Activated T-cell treated with anti-CD3 and anti-CD28 coated beads for 48 hours (primary cell): ENCODE data around the gene PRRT2.
"Not testable (repeated sequence)": the region's sequence is repeated elsewhere in the genome, so short reads cannot be mapped to it uniquely, and the experiment has no call there.

ENCODE experiments used
- DNase-seq: peaks from one replicate; pipeline ENCODE4 v3.0.0-alpha.2; 2020; ENCODE audit warnings: low read depth

The PRRT2 gene

DNA sequence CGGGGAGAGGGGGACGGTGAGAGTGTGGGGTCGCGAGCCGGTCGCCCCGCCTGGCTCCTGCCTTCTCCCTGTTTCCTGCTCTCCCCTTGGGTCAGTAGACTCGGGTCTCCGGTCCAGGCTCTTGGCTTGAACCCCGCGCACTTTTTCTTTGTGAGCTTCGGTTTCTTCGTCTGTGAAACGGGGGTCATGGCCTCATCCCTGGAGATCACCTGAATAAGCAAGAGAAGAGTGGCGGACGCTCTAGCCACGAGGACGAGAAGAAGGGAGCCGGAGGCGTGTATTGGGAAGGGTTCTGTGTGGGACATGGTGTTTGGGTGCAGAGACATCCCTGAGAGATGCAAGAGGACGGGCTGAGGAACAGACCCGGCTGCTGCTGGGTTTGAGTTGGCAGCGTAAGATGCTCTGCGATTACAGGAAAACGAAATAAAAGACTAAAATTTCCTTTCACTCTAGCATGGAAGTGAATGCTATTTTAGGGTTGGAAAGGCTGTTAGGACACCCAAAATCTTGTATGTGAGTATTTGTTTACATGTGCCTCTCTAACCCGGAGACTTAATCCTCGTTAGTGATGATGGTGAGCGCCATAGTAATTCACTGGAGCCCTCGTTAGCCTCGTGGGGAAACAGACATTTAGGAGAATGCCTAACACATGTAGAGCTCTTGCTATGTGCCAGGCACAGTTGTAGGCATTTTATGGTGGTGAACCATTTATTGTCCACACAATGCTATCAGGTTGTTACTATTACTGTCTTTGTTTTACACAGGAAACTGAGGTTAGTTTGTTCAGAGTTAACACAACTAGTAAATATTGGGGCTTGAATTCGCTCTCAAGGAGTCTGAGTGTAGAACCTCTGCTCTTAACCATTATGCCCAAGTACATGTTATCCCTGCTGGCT lies 20.8 kb upstream of the PRRT2 start:
- no peak for DNase-seq

DNA sequence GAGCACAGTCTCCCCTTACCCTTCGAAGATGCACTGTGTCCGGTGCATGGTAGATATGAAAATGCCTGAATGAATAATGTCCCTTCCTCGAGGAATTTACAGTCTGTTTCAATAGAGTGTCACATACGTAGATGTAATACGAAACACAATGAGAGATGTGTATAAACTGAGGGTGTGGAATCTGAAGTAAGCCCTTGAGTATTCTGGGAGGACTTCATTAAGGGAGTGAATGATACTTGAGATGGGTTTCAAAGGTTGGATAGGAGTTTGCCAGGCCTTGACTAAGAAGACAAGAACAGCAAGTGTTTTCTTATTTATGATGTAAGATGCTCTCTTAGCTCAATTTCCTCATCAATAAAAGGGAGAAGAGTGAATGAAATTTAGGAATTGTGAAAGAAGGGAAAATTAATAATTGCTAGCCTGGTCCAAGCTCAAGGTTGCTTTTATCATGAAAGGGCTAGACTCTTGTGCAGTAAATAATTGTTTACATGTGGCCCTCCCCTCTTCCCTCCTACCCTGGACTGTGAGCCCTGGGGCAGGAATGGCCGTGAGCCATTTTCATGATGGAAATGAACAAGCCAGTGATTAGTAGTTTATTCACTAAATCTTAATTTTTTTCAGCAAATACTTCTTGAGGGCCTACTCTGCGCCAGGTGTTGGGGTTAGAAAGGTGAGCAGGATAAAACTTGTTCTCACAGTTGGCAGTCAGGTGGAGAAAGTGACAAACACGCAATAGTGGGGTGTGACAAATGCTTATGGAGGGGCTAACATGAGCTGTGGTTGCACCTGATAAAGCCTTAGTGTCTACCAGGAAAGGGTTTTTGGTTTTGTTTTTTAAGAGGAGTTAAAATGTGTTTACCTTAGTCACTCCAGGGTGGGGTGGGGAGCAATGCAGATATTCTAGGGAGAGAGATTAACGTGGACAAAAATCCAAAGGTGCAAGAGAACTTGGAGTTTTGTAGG lies 19.9 kb upstream of the PRRT2 start:
- no peak for DNase-seq

DNA sequence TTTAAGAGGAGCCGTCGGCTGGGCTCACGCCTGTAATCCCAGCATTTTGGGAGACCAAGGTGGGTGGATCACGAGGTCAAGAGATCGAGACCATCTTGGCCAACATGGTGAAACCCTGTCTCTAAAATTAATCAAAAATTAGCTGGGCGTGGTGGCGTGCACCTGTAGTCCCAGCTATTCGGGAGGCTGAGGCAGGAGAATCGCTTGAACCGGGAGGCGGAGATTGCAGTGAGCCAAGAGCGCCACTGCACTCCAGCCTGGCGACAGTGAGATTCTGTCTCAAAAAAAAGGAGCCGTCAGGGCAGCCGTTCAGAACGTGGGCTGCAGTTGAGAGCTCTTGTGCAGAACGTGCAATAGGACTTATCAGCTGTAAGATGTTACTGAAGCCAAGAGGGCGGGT lies 18.8 kb upstream of the PRRT2 start:
- not testable (repeated sequence) for DNase-seq

DNA sequence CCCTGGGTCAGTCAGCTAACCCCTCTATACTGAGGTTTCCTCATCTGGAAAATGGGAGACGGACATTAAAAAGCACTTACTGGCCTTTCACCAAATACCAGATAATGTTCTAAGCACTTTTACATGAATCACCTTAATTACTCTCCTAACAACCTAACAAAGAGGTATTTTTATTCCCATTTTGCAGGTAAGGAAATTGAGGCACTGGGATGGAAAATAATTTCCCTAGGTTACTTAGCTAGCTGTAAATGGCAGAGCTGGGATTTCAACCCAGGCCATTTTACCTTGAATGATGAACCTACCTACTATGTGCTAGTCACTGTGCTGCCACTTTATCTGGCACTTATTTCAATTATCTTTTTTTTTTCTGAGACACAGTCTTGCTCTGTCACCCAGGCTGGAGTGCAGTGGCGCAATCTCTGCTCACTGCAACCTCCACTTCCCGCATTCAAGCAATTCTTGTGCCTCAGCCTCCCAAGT lies 17.7 kb upstream of the PRRT2 start:
- no peak for DNase-seq

DNA sequence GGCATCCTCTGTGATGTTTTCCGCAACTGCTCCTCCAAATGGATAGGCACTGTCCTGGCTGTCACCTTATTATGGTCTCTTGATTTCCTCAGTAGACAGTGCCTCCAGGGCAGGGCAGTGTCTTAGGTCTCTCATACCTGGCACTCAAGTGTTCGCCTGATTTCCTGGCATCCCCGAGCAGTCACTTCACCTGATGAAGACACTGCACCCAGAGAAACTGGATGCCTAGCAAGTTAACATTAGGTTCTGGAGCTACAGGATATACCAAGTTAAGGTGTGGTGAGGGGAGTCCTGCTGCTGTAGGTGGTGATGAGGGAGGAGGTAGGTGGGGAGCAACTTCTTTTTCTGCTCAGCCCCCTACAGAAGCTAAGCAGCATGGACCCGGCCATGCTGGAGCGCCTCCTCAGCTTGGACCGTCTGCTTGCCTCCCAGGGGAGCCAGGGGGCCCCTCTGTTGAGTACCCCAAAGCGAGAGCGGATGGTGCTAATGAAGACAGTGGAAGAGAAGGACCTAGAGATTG lies 9.5 kb upstream of the PRRT2 start:
- DNase-seq, result no peak

DNA sequence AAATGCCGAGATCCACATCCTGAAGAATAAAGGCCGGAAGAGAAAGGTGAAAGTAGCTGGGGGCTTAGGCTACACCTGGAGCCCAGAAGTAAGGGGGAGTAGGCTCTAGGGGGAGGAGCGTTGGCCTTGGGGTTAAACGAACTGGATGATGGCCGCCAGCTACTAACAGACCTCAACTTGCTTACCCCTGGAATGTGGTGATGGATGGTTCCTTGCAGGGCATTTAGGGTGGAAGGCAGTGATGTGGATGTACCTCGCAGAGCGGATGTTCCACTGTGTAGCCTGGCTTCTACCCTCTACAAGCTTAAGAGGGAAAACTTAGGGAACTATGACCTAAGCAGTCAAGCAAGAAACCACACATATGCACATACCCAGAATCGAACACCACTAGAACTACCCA lies 8.0 kb upstream of the PRRT2 start:
- no peak for DNase-seq

DNA sequence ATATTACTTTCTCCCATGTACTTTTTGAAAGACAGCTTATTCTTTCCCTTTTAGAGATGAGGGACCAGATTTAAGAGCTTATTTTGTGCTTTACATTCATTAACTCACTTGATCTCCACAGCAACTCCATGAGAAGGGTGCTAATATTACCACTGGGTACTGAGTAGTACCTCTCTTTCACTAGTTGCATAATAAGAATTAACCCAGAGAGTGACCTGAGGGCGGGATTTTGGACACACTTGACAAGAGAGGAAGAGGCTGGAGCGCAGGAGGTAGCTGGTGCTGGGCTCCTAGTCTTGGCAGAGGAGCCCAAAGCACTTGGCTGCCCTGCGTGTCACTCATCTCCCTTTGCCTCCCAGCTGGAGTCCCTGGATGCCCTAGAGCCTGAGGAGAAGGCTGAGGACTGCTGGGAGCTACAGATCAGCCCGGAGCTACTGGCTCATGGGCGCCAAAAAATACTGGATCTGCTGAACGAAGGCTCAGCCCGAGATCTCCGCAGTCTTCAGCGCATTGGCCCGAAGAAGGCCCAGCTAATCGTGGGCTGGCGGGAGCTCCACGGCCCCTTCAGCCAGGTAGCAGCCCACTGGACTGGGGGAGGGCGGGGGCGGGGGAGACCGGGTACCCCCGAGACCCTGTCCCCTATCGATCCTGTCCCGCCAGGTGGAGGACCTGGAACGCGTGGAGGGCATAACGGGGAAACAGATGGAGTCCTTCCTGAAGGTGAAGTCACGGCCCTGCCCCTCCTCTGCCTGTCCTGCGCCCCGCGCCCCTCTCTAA lies 7.3 kb upstream of the PRRT2 start:
- DNase-seq, result no peak

DNA sequence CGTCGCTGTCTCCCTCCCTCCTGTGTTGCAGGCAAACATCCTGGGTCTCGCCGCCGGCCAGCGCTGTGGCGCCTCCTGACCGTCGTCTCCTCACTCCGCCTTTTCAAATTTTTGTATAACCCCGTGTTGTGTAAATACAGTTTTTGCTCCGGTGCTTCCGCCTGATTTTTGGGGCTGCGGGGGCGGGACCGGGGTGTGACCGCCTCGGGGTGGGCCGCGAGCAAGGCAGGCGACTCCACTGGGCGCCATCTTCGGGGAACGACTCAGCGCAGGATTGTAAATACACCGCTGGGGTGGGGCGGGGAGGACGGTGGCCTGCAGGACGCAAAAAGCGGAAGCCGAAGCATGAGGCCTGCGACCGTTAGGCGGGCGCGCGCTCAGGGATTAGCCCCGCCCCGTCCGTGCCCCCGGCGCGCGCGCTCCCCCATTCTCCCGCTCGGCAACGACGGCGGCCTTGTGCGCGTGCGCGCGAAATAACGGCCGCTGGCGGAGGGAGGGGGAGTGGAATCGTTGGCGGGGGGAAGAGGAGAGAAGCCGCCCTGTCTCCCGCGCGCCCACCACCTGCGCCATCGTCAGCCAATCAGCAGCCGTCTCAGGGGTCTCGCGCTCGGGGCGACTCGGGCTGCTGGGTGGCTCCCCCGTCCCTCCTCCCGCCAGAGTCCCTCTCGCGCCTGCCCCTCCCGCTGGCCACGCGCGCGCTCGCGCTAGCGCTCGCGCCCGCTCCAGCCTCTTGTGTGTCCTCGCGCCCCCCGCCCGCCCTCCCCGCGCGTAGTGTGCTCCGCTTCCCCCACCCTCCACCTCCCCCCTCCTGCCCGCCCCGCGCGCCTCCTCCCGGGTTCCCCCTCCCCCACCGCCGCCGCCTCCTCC lies 6.5 kb upstream of the PRRT2 start:
- DNase-seq, result peak; percentile 98

DNA sequence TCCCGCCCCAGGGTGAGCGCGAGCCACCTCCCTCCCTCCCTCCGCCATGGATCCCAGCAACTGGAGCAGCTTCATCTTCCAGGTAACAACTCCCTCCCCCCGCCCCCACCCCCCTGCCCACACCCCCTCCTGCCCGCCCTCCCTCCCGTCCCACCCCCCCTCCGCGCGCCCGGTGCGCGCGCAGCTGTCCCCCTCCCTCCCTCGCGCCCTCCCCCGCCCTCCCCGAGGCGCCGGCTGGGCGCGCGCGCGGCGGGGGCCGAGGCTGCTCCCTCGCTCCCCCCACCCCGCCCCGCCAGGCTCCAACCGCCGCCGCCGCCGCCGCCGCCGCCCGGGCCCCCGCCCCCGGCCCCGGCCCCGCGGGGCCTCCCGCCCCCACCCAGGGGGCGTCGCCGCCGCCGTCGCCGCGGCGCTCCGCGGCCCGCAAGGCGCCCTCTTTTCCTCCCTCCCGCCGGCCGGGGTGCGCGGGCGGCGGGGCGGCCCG lies 5.9 kb upstream of the PRRT2 start, which contains the start of gene MAZ:
TSS of gene MAZ (plus strand) at position 431 of the 481 bp plus-strand sequence. CDS start 173 bp downstream, outside the sequence.
- peak; percentile 75 for DNase-seq

DNA sequence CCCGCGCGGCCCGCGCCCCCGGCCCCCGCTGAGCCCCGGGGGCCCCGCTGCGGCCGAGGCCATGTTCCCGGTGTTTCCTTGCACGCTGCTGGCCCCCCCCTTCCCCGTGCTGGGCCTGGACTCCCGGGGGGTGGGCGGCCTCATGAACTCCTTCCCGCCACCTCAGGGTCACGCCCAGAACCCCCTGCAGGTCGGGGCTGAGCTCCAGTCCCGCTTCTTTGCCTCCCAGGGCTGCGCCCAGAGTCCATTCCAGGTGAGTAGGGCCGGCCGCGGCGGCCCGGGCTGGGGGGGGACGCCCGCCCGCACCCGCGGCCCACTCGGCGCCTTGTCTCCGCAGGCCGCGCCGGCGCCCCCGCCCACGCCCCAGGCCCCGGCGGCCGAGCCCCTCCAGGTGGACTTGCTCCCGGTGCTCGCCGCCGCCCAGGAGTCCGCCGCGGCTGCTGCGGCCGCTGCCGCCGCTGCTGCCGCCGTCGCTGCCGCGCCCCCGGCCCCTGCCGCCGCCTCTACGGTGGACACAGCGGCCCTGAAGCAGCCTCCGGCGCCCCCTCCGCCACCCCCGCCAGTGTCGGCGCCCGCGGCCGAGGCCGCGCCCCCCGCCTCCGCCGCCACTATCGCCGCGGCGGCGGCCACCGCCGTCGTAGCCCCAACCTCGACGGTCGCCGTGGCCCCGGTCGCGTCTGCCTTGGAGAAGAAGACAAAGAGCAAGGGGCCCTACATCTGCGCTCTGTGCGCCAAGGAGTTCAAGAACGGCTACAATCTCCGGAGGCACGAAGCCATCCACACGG lies 5.2 kb upstream of the PRRT2 start:
- peak; percentile 69 for DNase-seq

DNA sequence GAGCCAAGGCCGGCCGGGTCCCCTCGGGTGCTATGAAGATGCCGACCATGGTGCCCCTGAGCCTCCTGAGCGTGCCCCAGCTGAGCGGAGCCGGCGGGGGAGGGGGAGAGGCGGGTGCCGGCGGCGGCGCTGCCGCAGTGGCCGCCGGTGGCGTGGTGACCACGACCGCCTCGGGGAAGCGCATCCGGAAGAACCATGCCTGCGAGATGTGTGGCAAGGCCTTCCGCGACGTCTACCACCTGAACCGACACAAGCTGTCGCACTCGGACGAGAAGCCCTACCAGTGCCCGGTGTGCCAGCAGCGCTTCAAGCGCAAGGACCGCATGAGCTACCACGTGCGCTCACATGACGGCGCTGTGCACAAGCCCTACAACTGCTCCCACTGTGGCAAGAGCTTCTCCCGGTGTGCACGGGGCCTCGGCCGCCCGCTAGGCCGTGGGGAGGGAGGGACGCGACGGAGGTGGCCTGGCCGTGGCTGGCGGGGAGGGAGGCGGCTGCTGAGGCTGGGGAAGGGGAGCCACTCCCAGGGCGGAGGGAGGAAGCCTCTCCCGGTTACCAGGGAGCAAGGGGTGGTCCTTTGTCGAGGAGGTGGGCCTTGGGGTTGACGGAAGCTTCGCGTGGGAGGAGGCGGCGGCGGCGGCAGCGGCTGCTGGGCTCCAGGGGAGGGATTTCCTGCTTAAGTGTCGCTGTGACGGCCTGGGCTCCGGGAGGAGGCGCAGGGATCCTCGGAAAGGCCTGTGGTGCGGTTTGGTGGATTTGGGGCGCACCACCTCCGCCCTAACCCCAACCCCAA lies 4.4 kb upstream of the PRRT2 start:
- DNase-seq, result peak; percentile 85

DNA sequence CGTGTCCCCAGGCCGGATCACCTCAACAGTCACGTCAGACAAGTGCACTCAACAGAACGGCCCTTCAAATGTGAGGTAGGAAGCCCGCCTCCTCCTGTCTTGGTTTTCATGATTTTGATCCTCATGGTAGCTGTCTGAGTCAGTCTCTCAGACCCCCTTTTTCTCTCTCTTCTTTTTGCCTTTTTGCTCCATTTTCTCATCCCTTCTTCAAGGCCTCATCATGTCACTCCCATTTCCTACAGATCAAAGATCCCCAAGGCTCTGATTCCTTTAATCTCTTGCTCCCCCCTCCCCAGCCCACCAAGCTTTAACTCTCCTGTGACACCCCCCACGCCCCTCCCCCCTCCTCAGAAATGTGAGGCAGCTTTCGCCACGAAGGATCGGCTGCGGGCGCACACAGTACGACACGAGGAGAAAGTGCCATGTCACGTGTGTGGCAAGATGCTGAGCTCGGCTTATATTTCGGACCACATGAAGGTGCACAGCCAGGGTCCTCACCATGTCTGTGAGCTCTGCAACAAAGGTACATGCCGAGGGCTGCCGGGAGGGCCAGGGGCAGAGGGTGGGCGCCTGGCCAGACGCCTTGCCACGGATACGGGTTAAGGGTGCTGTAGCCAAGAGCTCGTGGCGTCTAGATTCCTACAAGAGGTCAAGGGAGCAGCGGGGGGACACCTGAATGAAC lies 3.6 kb upstream of the PRRT2 start:
- DNase-seq, result no peak

DNA sequence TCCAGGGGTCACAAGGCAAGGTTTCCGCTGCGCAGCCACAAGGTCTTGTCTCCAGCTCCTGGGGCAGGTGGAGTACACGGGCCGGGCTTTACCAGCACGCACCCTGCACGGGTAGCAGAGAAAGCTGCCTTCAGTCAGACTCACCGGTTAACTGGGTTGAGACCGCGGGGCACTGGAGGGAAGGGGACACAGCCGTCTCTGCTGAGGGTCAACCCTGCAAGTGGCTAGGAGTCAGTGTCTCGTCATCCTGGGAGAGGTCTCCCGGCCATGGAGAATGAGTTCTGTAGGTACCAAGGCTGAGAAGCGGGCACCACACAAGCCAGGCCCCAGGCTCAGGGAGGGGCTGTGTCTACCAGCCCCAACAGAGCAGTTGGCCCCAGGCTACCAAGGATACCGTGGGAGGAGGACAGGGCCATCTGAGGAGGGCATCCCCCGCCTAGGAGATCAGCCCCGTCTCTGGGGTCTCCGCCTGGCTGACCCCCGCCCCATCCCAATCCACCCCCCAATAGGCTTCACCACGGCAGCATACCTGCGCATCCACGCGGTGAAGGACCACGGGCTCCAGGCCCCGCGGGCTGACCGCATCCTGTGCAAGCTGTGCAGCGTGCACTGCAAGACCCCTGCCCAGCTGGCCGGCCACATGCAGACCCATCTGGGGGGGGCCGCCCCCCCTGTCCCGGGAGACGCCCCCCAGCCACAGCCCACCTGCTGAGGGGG lies 2.8 kb upstream of the PRRT2 start:
- DNase-seq, result no peak

DNA sequence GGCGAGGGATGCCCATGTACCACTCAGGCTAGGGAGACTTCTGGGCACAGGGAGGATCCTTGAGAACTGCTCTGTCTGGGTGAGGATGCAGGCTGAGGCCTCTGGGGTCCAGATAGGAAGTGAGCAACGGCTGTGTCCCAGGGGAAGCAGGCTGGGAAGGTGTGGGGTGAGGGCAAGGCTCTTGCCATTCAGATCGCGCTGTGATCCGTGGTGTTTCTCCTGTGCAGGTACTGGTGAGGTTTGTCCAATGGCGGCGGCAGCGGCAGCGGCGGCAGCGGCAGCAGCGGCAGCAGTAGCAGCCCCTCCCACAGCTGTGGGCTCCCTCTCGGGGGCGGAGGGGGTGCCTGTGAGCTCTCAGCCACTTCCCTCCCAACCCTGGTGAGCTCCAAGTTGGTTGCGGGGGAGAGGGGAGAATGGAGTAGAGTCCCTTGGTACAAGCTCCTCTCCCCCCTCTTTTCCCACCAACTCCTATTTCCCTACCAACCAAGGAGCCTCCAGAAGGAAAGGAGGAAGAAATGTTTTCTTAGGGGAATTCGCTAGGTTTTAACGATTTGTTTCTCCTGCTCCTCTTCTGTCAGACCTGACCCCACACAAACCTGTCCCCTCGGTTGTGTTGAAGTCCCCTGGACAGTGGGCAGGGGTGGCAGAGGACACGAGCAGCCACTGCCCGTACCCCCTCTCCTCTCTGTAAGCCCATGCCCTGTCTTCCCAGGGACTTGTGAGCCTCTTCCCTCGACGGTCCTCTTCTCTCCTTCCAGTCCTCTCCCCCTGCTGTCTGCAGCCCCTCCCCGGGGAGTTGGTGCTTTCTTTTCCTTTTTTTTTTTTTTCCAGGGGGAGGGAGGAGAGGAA lies 1.9 kb upstream of the PRRT2 start:
- no peak for DNase-seq

DNA sequence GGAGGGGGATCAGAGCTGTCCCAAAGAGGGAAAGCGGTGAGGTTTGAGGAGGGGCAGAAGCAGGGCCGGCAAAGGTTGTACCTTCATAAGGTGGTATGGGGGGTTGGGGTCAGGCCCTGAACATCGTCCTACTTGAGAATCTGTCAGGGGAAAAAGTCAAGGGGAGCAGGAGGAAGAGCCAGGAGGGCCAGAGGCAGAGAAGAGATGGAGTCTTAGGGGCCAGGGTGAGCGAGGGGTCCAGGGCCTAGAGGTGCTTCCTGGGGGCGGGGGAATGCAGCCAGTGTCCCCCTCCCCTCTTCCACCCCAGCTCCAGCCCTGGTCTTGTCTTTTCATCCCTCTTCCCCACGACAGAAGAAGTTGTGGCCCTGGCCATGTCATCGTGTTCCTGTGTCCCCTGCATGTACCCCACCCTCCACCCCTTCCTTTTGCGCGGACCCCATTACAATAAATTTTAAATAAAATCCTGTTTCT lies 1.3 kb upstream of the PRRT2 start:
- no peak for DNase-seq

DNA sequence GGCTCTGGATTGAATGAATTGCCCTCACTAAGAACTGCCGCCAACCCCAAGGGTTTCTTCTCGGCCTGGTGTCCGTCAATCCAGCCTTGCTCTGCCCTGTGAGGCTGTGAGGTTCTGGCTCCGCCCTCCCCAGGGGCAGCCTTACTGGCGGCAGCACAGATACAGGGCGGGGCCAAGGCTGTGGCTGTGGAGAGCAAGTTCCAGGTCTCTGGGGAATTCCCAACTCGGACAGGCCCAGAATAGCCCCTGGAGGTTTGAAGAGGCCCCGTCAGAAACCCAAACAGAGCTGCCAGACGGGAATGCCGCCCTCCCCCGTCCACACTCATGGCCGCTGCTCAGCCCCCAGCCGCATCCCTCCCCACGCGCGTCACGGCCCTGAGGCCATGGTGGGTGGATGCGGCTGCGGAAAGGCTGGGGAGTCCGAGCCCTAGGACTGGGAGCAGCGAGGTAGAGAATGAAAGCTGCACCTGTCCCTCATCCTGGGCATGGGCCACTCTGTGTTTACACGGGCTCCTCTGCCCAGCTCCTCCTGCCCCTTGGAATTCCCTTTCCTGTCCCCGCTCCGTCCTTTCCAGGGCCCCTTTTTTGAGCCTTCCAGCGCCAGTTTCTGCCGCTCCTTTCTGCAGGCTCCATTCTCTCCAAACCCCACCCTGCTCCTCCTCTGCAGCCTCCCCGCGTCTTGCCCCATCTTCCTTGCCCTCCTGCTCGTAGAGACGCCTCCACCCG lies 660 bp upstream of the PRRT2 start:
- DNase-seq, result peak; percentile 77
